Transverse colon (tissue), 4 donors: ENCODE measurements around the gene MCAT.
"Not testable (repeated sequence)": the region's sequence is repeated elsewhere in the genome, so short reads cannot be mapped to it uniquely, and the experiment has no call there.

ENCODE experiments used
- CTCF ChIP-seq, 5 experiments: fragments of 200-600 bp in 3 of 5; fragments of 450-650 bp in 2 of 5; sonication (generic) in 3 of 5; IDR thresholded peaks; 1 replicate in 2 of 5; 2 replicates in 3 of 5; pipeline ENCODE4 v1.5.1; 2016 to 2017; ENCODE audit warnings: antibody characterized with exemption in 5 of 5, inconsistent platforms in 3 of 5, mild to moderate bottlenecking in 2 of 5, moderate library complexity in 1 of 5
- EP300 ChIP-seq: sonication (generic); formaldehyde crosslinking; IDR thresholded peaks from one replicate; pipeline ENCODE4 v1.6.1; 2017; ENCODE audit warnings: antibody characterized with exemption, low read depth
- POLR2AphosphoS5 ChIP-seq, 3 donors: sonication (generic); formaldehyde crosslinking; IDR thresholded peaks; one replicate each; pipeline ENCODE4 v1.6.1; 2016; ENCODE audit warnings: antibody characterized with exemption in 3 of 3

DNA sequence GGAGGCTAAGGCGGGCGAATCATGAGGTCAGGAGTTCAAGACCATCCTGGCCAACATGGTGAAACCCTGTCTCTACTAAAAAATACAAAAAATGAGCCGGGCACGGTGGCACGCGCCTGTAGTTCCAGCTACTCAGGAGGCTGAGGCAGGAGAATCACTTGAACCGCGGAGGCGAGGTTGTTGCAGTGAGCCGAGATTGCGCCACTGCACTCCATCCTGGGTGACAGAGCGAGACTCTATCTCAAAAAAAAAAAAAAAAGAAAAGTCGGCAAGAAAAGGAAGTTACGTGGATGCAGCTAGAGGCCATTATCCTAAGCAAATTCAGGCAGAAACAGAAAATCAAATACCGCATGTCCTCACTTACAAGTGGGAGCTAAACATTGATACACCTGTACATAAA lies 3.1 kb upstream of the MCAT start:
- not testable (repeated sequence) for TF ChIP-seq CTCF (IDR thresholded peaks at IDR 0.05); POLR2AphosphoS5 (IDR thresholded peaks at IDR 0.05); EP300
